ENCODE results near the gene GPC4.

- TF ChIP-seq EZH2phosphoT487 (conservative IDR thresholded peaks at IDR 0.05; ENCODE audit: low read length) = no peak
- TF ChIP-seq CTCF (IDR thresholded peaks at IDR 0.05; ENCODE audit: insufficient read depth, low read length, poor library complexity, severe bottlenecking) = no peak
Observed at GRCh38 chrX:133362538-133362937, 52.8 kb downstream of the GPC4 start.

All from SU-DHL-6 (cell line).